Measurements from ENCODE around the gene RASL11A.

GRCh38 chr13:27308941-27309340, 38.3 kb downstream of the RASL11A start:
- TF ChIP-seq TAF1 (IDR thresholded peaks at IDR 0.05; ENCODE audit: low read depth, low read length) (no peak), POLR2AphosphoS5 (IDR thresholded peaks at IDR 0.05; ENCODE audit: low read depth, low read length) (no peak), POLR2A (IDR thresholded peaks at IDR 0.05; ENCODE audit: low read depth, low read length) (no peak)

All from GM12891 (cell line).